ENCODE results near the gene SNX19.

Gene SNX19

GRCh38 chr11:130897262-130898182 is 18.8 kb downstream of the SNX19 start:
- H3K4me3 ChIP-seq (ENCODE audit: low read depth, low read length, poor library complexity, severe bottlenecking): no peak overlapping the region
- no peaks in the 10 kb centered on the region for H3F3A ChIP-seq (ENCODE audit: insufficient read depth, low read length)
- TF ChIP-seq CTCF (IDR thresholded peaks at IDR 0.05; ENCODE audit: low read length): no peak
- no peak for TF ChIP-seq EZH2 (IDR thresholded peaks at IDR 0.05; ENCODE audit: borderline replicate concordance, low read length)
- peaks cover 80% of the 10 kb centered on the region for H3K36me3 ChIP-seq (ENCODE audit: insufficient read depth, low read length)
- no peak overlapping the region for H2AFZ ChIP-seq (ENCODE audit: low read length)
- H3K27me3 ChIP-seq (ENCODE audit: insufficient read depth, low read length): no peaks in the 10 kb centered on the region
- no peaks in the 10 kb centered on the region for H3K4me1 ChIP-seq (ENCODE audit: insufficient read depth, low read length, severe bottlenecking)
- no peak overlapping the region for H3K27ac ChIP-seq (ENCODE audit: low read depth, low read length, poor library complexity, severe bottlenecking)
- H3K9ac ChIP-seq (ENCODE audit: low read length): no peak overlapping the region
- H3K9me3 ChIP-seq (ENCODE audit: low read length): no peaks in the 10 kb centered on the region
- no peaks in the 10 kb centered on the region for H4K20me1 ChIP-seq (ENCODE audit: insufficient read depth, low read length)
- no peak overlapping the region for H3K4me2 ChIP-seq (ENCODE audit: low read length)
- no peaks in the 10 kb centered on the region for H3K79me2 ChIP-seq (ENCODE audit: insufficient read depth, low read length)
- no peaks in the 10 kb centered on the region for H3K9me2 ChIP-seq (ENCODE audit: low read depth, low read length)

- Histone ChIP-seq H3K4me2 (ENCODE audit: low read length) (no peak overlapping the region), H3K9me3 (ENCODE audit: low read length) (no peaks in the 10 kb centered on the region), H3K4me3 (ENCODE audit: low read depth, low read length, poor library complexity, severe bottlenecking) (no peak overlapping the region), H3K9me2 (ENCODE audit: low read depth, low read length) (no peaks in the 10 kb centered on the region), H3K36me3 (ENCODE audit: insufficient read depth, low read length) (peaks cover 73% of the 10 kb centered on the region; the same call in 1 of the 2 replicates), H2AFZ (ENCODE audit: low read length) (no peak overlapping the region), H3K9ac (ENCODE audit: low read length) (no peak overlapping the region), H4K20me1 (ENCODE audit: insufficient read depth, low read length) (no peaks in the 10 kb centered on the region), H3K27ac (ENCODE audit: low read depth, low read length, poor library complexity, severe bottlenecking) (no peak overlapping the region), H3F3A (ENCODE audit: insufficient read depth, low read length) (no peaks in the 10 kb centered on the region), H3K4me1 (ENCODE audit: insufficient read depth, low read length, severe bottlenecking) (no peaks in the 10 kb centered on the region), H3K79me2 (ENCODE audit: insufficient read depth, low read length) (no peaks in the 10 kb centered on the region), H3K27me3 (ENCODE audit: insufficient read depth, low read length) (no peaks in the 10 kb centered on the region)
- no peak for TF ChIP-seq EZH2 (IDR thresholded peaks at IDR 0.05; ENCODE audit: borderline replicate concordance, low read length)
- peak; percentile 72 for TF ChIP-seq CTCF (IDR thresholded peaks at IDR 0.05; ENCODE audit: low read length)
Observed at GRCh38 chr11:130894322-130895025, 21.8 kb downstream of the SNX19 start.

DNA sequence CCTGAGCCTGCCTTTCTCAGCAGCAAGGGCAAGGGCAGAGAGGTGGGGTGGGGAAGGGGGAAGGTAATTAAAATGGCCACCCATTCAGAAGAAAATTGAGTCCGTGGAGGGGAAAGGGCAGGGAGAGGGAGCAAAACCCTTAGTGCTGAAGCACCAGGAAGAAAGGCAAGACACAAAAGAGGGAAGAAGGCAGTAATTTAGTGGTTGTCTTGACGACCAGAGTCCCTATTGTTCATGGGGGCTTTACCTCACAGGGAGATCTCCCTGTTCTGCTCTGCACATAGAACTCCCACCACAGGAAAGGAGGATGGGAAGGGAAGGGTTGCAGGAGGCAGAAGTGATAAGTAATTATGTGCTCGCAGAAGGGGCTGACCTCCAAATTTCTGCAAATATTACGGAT is 23.4 kb downstream of the SNX19 start:
- Histone ChIP-seq H3K4me2 (ENCODE audit: low read length) (no peak overlapping the region), H3K4me1 (ENCODE audit: insufficient read depth, low read length, severe bottlenecking) (no peaks in the 10 kb centered on the region), H3K27ac (ENCODE audit: low read depth, low read length, poor library complexity, severe bottlenecking) (no peak overlapping the region), H3F3A (ENCODE audit: insufficient read depth, low read length) (no peaks in the 10 kb centered on the region), H3K4me3 (ENCODE audit: low read depth, low read length, poor library complexity, severe bottlenecking) (no peak overlapping the region), H2AFZ (ENCODE audit: low read length) (no peak overlapping the region), H3K36me3 (ENCODE audit: insufficient read depth, low read length) (peaks cover 64% of the 10 kb centered on the region; the same call in 1 of the 2 replicates), H3K27me3 (ENCODE audit: insufficient read depth, low read length) (no peaks in the 10 kb centered on the region), H3K79me2 (ENCODE audit: insufficient read depth, low read length) (no peaks in the 10 kb centered on the region), H3K9me3 (ENCODE audit: low read length) (no peaks in the 10 kb centered on the region), H4K20me1 (ENCODE audit: insufficient read depth, low read length) (no peaks in the 10 kb centered on the region), H3K9ac (ENCODE audit: low read length) (no peak overlapping the region), H3K9me2 (ENCODE audit: low read depth, low read length) (no peaks in the 10 kb centered on the region)
- TF ChIP-seq CTCF (IDR thresholded peaks at IDR 0.05; ENCODE audit: low read length): no peak
- no peak for TF ChIP-seq EZH2 (IDR thresholded peaks at IDR 0.05; ENCODE audit: borderline replicate concordance, low read length)

Measured in OCI-LY1 (cell line).